ENCODE data around the gene USP8.

USP8 gene

DNA sequence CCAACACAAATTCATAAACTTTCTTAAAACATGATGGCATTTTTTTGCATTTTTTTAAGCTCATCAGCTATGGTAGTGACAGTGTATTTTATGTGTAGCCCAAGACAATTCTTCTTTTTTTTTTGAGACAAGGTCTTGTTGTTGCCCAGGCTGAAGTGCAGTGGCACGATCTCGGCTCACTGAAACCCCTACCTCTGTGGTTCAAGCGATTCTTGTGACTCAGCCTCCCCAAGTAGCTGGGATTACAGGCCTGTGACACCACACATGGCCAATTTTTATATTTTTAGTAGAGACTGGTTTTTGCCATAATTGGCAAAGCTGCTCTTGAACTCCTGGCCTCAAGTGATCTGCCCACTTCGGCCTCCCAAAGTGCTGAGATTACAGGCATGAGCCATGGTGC lies 139.6 kb downstream of the USP8 start:
- no peak for DNase-seq
- TF ChIP-seq CTCF (IDR thresholded peaks at IDR 0.05; ENCODE audit: low read depth, low read length), result no peak
- Histone ChIP-seq H3K4me3 (ENCODE audit: low read depth, low read length) (no peak overlapping the region), H3K27me3 (ENCODE audit: insufficient read depth, low read depth, severe bottlenecking) (no peaks in the 10 kb centered on the region), H3K27ac (no peak overlapping the region), H3K9me3 (ENCODE audit: severe bottlenecking) (no peaks in the 10 kb centered on the region), H3K36me3 (peaks cover 16% of the 10 kb centered on the region)
